B cell (primary cell): ENCODE measurements around the gene EVA1A. TPM values are rescaled to one million over a fixed set of nuclear protein-coding genes. Genes with fewer than 3 reads are reported as not detected.

Source experiments
- ATAC-seq: fragments of 200-7000 bp; cut with Tn5 transposase; one replicate; pipeline ENCODE4 v1.10.0; 2021; ENCODE audit warnings: low read depth, mild to moderate bottlenecking, moderate number of reproducible peaks, moderate library complexity
- CTCF ChIA-PET: fragments of 350-600 bp; sonication (Branson Sonifier 250); formaldehyde crosslinking; loops from one replicate; lab custom pipeline; 2021; ENCODE audit warnings: antibody characterized with exemption, inconsistent platforms; lab: Charles Lee
- POLR2A ChIA-PET: fragments of 350-600 bp; sonication (Branson Sonifier 250); formaldehyde crosslinking; loops from one replicate; lab custom pipeline; 2021; ENCODE audit warnings: antibody characterized with exemption; lab: Charles Lee
- DNase-seq: peaks from one replicate; pipeline ENCODE4 v3.0.0; 2013
- H2AFZ ChIP-seq: 2 replicates; pipeline ENCODE4 v1.6.1; 2012; ENCODE audit warnings: mild to moderate bottlenecking, low read depth, low read length; ENCODE audit not compliant: insufficient read depth, poor library complexity, severe bottlenecking
- H3K27ac ChIP-seq, 2 donors: 1 replicate in 1 of 2; 2 replicates in 1 of 2; pipeline ENCODE4 v1.5.1; 2012 to 2013; ENCODE audit warnings: low read length in 2 of 2, mild to moderate bottlenecking in 2 of 2, moderate library complexity in 1 of 2
- H3K27me3 ChIP-seq, 4 experiments: fragments of 200-600 bp in 1 of 4; sonication (generic) in 1 of 4; replicated peaks in 1 of 4; 1 replicate in 2 of 4; 2 replicates in 2 of 4; pipeline versions ENCODE4 v1.6.1 to v1.7.0; 2013 to 2016; ENCODE audit warnings: low read length in 3 of 4, mild to moderate bottlenecking in 2 of 4, mixed read lengths in 1 of 4, moderate library complexity in 1 of 4; ENCODE audit not compliant: insufficient read depth in 4 of 4, control insufficient read depth in 3 of 4; ENCODE audit errors: control extremely low read depth in 1 of 4
- H3K36me3 ChIP-seq, 2 experiments: replicated peaks in 1 of 2; 1 replicate in 1 of 2; 2 replicates in 1 of 2; pipeline versions ENCODE4 v1.6.1 to v1.7.1; 2013; ENCODE audit warnings: low read length in 1 of 2; ENCODE audit not compliant: insufficient read depth in 2 of 2, control insufficient read depth in 1 of 2; ENCODE audit errors: control extremely low read depth in 1 of 2, extremely low read depth in 1 of 2
- H3K4me1 ChIP-seq, 2 donors: fragments of 200-600 bp in 1 of 2; sonication (generic) in 1 of 2; 1 replicate in 1 of 2; 2 replicates in 1 of 2; pipeline versions ENCODE4 v1.5.1 to v1.6.1; 2013 to 2017; ENCODE audit warnings: low read length in 2 of 2; ENCODE audit not compliant: control insufficient read depth in 2 of 2, insufficient read depth in 2 of 2
- H3K4me2 ChIP-seq: replicated peaks from 2 replicates; pipeline ENCODE3; 2012; ENCODE audit warnings: mild to moderate bottlenecking, low read depth, low read length; ENCODE audit not compliant: poor library complexity, severe bottlenecking
- H3K4me3 ChIP-seq, 5 experiments: fragments of 200-600 bp in 1 of 5; sonication (generic) in 1 of 5; 1 replicate in 3 of 5; 2 replicates in 2 of 5; pipeline versions ENCODE4 v1.5.1 to v1.7.0; 2011 to 2016; ENCODE audit warnings: low read length in 4 of 5, mild to moderate bottlenecking in 4 of 5, low read depth in 2 of 5, control low read depth in 1 of 5, moderate library complexity in 1 of 5; ENCODE audit not compliant: insufficient read depth in 1 of 5; ENCODE audit errors: control extremely low read depth in 1 of 5, extremely low read depth in 1 of 5
- H3K79me2 ChIP-seq: fragments of 200-600 bp; sonication (generic); one replicate; pipeline ENCODE4 v1.6.0; 2016; ENCODE audit warnings: low read length; ENCODE audit not compliant: control insufficient read depth, insufficient read depth
- H3K9ac ChIP-seq: fragments of 200-600 bp; sonication (generic); 2 replicates; pipeline ENCODE4 v1.6.1; 2017; ENCODE audit warnings: mild to moderate bottlenecking, low read length, moderate library complexity
- H3K9me3 ChIP-seq, 3 donors: one replicate each; pipeline versions ENCODE4 v1.6.1 to v1.7.1; 2013; ENCODE audit warnings: low read length in 2 of 3; ENCODE audit not compliant: control insufficient read depth in 2 of 3, insufficient read depth in 1 of 3; ENCODE audit errors: control extremely low read depth in 1 of 3
- H4K20me1 ChIP-seq: 2 replicates; pipeline ENCODE4 v1.6.0; 2012; ENCODE audit warnings: mild to moderate bottlenecking, low read length; ENCODE audit not compliant: insufficient read depth, control insufficient read depth, poor library complexity, severe bottlenecking
- H3K27ac Mint-ChIP-seq: one replicate; pipeline ENCODE4 v1.8.0; 2021; ENCODE audit warnings: mixed read lengths
- H3K27me3 Mint-ChIP-seq: one replicate; pipeline ENCODE4 v1.8.0; 2021; ENCODE audit warnings: mixed read lengths
- H3K4me1 Mint-ChIP-seq: one replicate; pipeline ENCODE4 v1.8.0; 2021; ENCODE audit warnings: mixed read lengths
- H3K4me3 Mint-ChIP-seq: one replicate; pipeline ENCODE4 v1.8.0; 2021; ENCODE audit warnings: mixed read lengths
- H3K9me3 Mint-ChIP-seq: one replicate; pipeline ENCODE4 v1.8.0; 2022; ENCODE audit warnings: mixed read lengths; ENCODE audit not compliant: insufficient read depth
- CTCF ChIP-seq: fragments of 200-600 bp; IDR thresholded peaks from one replicate; pipeline ENCODE4 v1.8.0; 2022; ENCODE audit warnings: antibody characterized with exemption, mild to moderate bottlenecking
- EZH2 ChIP-seq: IDR thresholded peaks from 2 replicates; pipeline ENCODE4 v1.6.1; 2012; ENCODE audit warnings: borderline replicate concordance, low read depth, mild to moderate bottlenecking, moderate library complexity, low read length; ENCODE audit not compliant: insufficient read depth, poor library complexity, severe bottlenecking
- WGBS: methylation state at CpG from one replicate; pipeline ENCODE4 v1.1.5; 2013; ENCODE audit warnings: missing lambda C conversion rate; ENCODE audit not compliant: insufficient coverage; 5-methylcytosine and 5-hydroxymethylcytosine counted together
- intact Hi-C: fragments of 100-400 bp; cut with micrococcal nuclease; formaldehyde crosslinking; loops from one replicate; pipeline ENCODE4 v1.10.0; 2022
- polyA plus RNA-seq: library from polyadenylated mRNA; depleted of rRNA; stranded (reverse); fragments of >200 nt; gene quantifications from 2 replicates; pipeline ENCODE4 v1.2.3, GENCODE V29; 2012
- total RNA-seq, 2 donors: library from RNA; stranded (reverse); fragments of 120-200 nt in 1 of 2; gene quantifications; 1 replicate in 1 of 2; 2 replicates in 1 of 2; pipeline versions ENCODE4 v1.2.3 to v1.2.4, GENCODE V29; 2013 to 2022

EVA1A gene
- total and polyA plus RNA-seq, 2 donors (not counting 1 experiment from before 2014, with no cell fraction given), result not detected

- TF ChIP-seq EZH2 (no peak), CTCF (no peak)
Observed at GRCh38 chr2:75515584-75516368, 45.0 kb downstream of the EVA1A start.

GRCh38 chr2:75513616-75514170 is 47.0 kb downstream of the EVA1A start:
- Histone ChIP-seq H3K27ac (no peak overlapping the region), H3K79me2 (no peaks in the 10 kb centered on the region), H3K9me3 (peaks cover 2 to 7% (median 2%) of the 10 kb centered on the region in 3 donors), H3K4me3 (no peak overlapping the region), H3K4me2 (no peak overlapping the region), H3K27me3 (peaks cover 0 to 6% (median 0%) of the 10 kb centered on the region in 4 experiments), H3K36me3 (no peaks in the 10 kb centered on the region), H2AFZ (no peak overlapping the region), H4K20me1 (no peaks in the 10 kb centered on the region), H3K9ac (no peak overlapping the region), H3K4me1 (no peaks in the 10 kb centered on the region)
- TF ChIP-seq CTCF (no peak), EZH2 (no peak)
- ChIA-PET POLR2A (no interaction called here), CTCF (no interaction called here)
- intact Hi-C loops, result no loop called here
- Mint-ChIP-seq H3K9me3 (peaks cover 13% of the 10 kb centered on the region), H3K4me3 (no peak overlapping the region), H3K4me1 (no peaks in the 10 kb centered on the region), H3K27ac (no peak overlapping the region), H3K27me3 (peaks cover 14% of the 10 kb centered on the region)
- ATAC-seq (no peak), DNase-seq (no peak)
- 83% methylated on average over 1 of the region's 4 CpGs for whole genome bisulfite sequencing

More at GRCh38 chr2:75515584-75516368, 45.0 kb downstream of the EVA1A start:
- Mint-ChIP-seq H3K27me3 (peaks cover 11% of the 10 kb centered on the region), H3K27ac (no peak overlapping the region), H3K9me3 (peaks cover 11% of the 10 kb centered on the region), H3K4me3 (no peak overlapping the region), H3K4me1 (no peaks in the 10 kb centered on the region)
- Histone ChIP-seq H3K27me3 (no peaks in the 10 kb centered on the region), H2AFZ (no peak overlapping the region), H3K79me2 (no peaks in the 10 kb centered on the region), H3K9ac (no peak overlapping the region), H3K36me3 (no peaks in the 10 kb centered on the region), H3K4me2 (no peak overlapping the region), H3K27ac (no peak overlapping the region), H3K4me1 (no peaks in the 10 kb centered on the region), H4K20me1 (no peaks in the 10 kb centered on the region), H3K4me3 (no peak overlapping the region), H3K9me3 (peaks cover 0 to 7% (median 0%) of the 10 kb centered on the region in 3 donors)
- WGBS, result 93% methylated on average over 4 of the region's 7 CpGs
- POLR2A ChIA-PET, result no interaction called here
- ATAC-seq (no peak), DNase-seq (no peak)
- intact Hi-C loops, result no loop called here
- CTCF ChIA-PET, result no interaction called here
